Endodermal cell (in vitro differentiated cells): ENCODE data around the gene LYST. TPM values are rescaled to one million over a fixed set of nuclear protein-coding genes. Genes with fewer than 3 reads are reported as not detected.

ENCODE experiments used
- DNase-seq: peaks from one replicate; pipeline ENCODE4 v3.0.0-alpha.2; 2017
- H3K27ac ChIP-seq: 2 replicates; pipeline ENCODE4 v1.5.1; 2013; ENCODE audit warnings: mild to moderate bottlenecking, low read depth, low read length, moderate library complexity
- H3K27me3 ChIP-seq: 2 replicates; pipeline ENCODE4 v1.6.1; 2013; ENCODE audit warnings: mild to moderate bottlenecking, low read length, moderate library complexity; ENCODE audit not compliant: insufficient read depth, control insufficient read depth, poor library complexity, severe bottlenecking
- H3K36me3 ChIP-seq: 2 replicates; pipeline ENCODE4 v1.7.0; 2013; ENCODE audit warnings: mild to moderate bottlenecking, low read length, moderate library complexity; ENCODE audit not compliant: control insufficient read depth, insufficient read depth
- H3K4me1 ChIP-seq: one replicate; pipeline ENCODE4 v1.7.0; 2013; ENCODE audit warnings: low read length; ENCODE audit not compliant: control insufficient read depth, insufficient read depth
- H3K4me3 ChIP-seq: 2 replicates; pipeline ENCODE4 v1.5.1; 2013; ENCODE audit warnings: mild to moderate bottlenecking, low read length, moderate library complexity
- H3K9ac ChIP-seq: 2 replicates; pipeline ENCODE4 v1.6.1; 2013; ENCODE audit warnings: mild to moderate bottlenecking, low read length, moderate library complexity; ENCODE audit not compliant: poor library complexity, severe bottlenecking; ENCODE audit errors: extremely low read depth
- H3K9me3 ChIP-seq: 2 replicates; pipeline ENCODE4 v1.6.1; 2013; ENCODE audit warnings: mild to moderate bottlenecking, low read length, moderate library complexity; ENCODE audit not compliant: control insufficient read depth
- H3K27ac Mint-ChIP-seq: 2 replicates; pipeline ENCODE4 v1.8.0; 2020; ENCODE audit warnings: mixed read lengths
- H3K27me3 Mint-ChIP-seq: 2 replicates; pipeline ENCODE4 v1.8.0; 2021; ENCODE audit warnings: mild to moderate bottlenecking, mixed read lengths; ENCODE audit not compliant: insufficient read depth
- H3K36me3 Mint-ChIP-seq: 2 replicates; pipeline ENCODE4 v1.8.0; 2020; ENCODE audit warnings: low read depth, mixed read lengths
- H3K4me1 Mint-ChIP-seq: 2 replicates; pipeline ENCODE4 v1.8.0; 2020; ENCODE audit warnings: mixed read lengths
- H3K4me3 Mint-ChIP-seq: 2 replicates; pipeline ENCODE4 v1.8.0; 2020; ENCODE audit warnings: mild to moderate bottlenecking, moderate library complexity, mixed read lengths
- H3K9me3 Mint-ChIP-seq: 2 replicates; pipeline ENCODE4 v1.8.0; 2020; ENCODE audit warnings: mild to moderate bottlenecking, mixed read lengths
- WGBS, 2 experiments: methylation state at CpG; one replicate each; pipeline versions ENCODE4 v1.1.5 to v1.1.7; 2013; ENCODE audit warnings: missing lambda C conversion rate in 2 of 2, mixed read lengths in 1 of 2; ENCODE audit not compliant: insufficient coverage in 1 of 2, insufficient read length in 1 of 2; 5-methylcytosine and 5-hydroxymethylcytosine counted together
- total RNA-seq, 2 donors: library from RNA; stranded (reverse); fragmentation: NEBNext Ultra II Directional in 1 of 2; extraction: Animal tissue kit (Norgen Biotek cat#: 25700) in 1 of 2; gene quantifications; 2 replicates in 1 of 2; 3 replicates in 1 of 2; pipeline ENCODE4 v1.2.1, GENCODE V29; 2021
- TF ChIP-seq, protein P1 (sequence below): fragments of 200-600 bp; sonication (generic); conservative IDR thresholded peaks from 2 replicates; pipeline ENCODE4 v1.5.0; 2021; ENCODE audit warnings: antibody characterized with exemption, mild to moderate bottlenecking

LYST gene
- total RNA-seq, 2 donors from 2014 or later = 2.5 to 6.8 TPM

GRCh38 chr1:235745503-235746136, 121.1 kb downstream of the LYST start:
- WGBS, 2 experiments = 94 to 96% methylated on average over 2 to 4 of the region's 4 CpGs
- TF ChIP-seq, protein P1, sequence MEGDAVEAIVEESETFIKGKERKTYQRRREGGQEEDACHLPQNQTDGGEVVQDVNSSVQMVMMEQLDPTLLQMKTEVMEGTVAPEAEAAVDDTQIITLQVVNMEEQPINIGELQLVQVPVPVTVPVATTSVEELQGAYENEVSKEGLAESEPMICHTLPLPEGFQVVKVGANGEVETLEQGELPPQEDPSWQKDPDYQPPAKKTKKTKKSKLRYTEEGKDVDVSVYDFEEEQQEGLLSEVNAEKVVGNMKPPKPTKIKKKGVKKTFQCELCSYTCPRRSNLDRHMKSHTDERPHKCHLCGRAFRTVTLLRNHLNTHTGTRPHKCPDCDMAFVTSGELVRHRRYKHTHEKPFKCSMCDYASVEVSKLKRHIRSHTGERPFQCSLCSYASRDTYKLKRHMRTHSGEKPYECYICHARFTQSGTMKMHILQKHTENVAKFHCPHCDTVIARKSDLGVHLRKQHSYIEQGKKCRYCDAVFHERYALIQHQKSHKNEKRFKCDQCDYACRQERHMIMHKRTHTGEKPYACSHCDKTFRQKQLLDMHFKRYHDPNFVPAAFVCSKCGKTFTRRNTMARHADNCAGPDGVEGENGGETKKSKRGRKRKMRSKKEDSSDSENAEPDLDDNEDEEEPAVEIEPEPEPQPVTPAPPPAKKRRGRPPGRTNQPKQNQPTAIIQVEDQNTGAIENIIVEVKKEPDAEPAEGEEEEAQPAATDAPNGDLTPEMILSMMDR = no peak
- H3K4me3 ChIP-seq = no peak overlapping the region
- no peaks in the 10 kb centered on the region for H3K36me3 ChIP-seq
- no peak overlapping the region for H3K27ac Mint-ChIP-seq
- peaks cover 6% of the 10 kb centered on the region for H3K4me1 ChIP-seq
- H3K27ac ChIP-seq = no peak overlapping the region
- H3K9me3 Mint-ChIP-seq = no peaks in the 10 kb centered on the region
- H3K36me3 Mint-ChIP-seq = no peaks in the 10 kb centered on the region
- no peak overlapping the region for H3K4me3 Mint-ChIP-seq
- no peaks in the 10 kb centered on the region for H3K27me3 ChIP-seq
- no peak overlapping the region for H3K9ac ChIP-seq
- H3K9me3 ChIP-seq = no peaks in the 10 kb centered on the region
- H3K4me1 Mint-ChIP-seq = peaks cover 24% of the 10 kb centered on the region
- H3K27me3 Mint-ChIP-seq = no peaks in the 10 kb centered on the region
- no peak for DNase-seq

GRCh38 chr1:235742914-235743599, 123.6 kb downstream of the LYST start:
- Mint-ChIP-seq H3K9me3 (no peaks in the 10 kb centered on the region), H3K27ac (no peak overlapping the region), H3K27me3 (no peaks in the 10 kb centered on the region), H3K4me1 (peaks cover 5% of the 10 kb centered on the region), H3K4me3 (no peak overlapping the region), H3K36me3 (no peaks in the 10 kb centered on the region)
- Histone ChIP-seq H3K9ac (no peak overlapping the region), H3K4me1 (peaks cover 6% of the 10 kb centered on the region), H3K36me3 (no peaks in the 10 kb centered on the region), H3K4me3 (no peak overlapping the region), H3K27ac (no peak overlapping the region), H3K9me3 (no peaks in the 10 kb centered on the region), H3K27me3 (no peaks in the 10 kb centered on the region)
- TF ChIP-seq, protein P1 = no peak
- no peak for DNase-seq
- 86 to 100% methylated on average over 3 to 4 of the region's 5 CpGs for WGBS, 2 experiments

GRCh38 chr1:235741294-235741693, 125.4 kb downstream of the LYST start:
- H3K9me3 Mint-ChIP-seq = no peaks in the 10 kb centered on the region
- H3K36me3 ChIP-seq = no peaks in the 10 kb centered on the region
- TF ChIP-seq, protein P1 = no peak
- 84 to 86% methylated on average over 5 of the region's 5 CpGs for WGBS, 2 experiments
- DNase-seq = no peak
- no peak overlapping the region for H3K4me3 Mint-ChIP-seq
- H3K27me3 Mint-ChIP-seq = peaks cover 2% of the 10 kb centered on the region
- no peak overlapping the region for H3K27ac ChIP-seq
- H3K9me3 ChIP-seq = no peaks in the 10 kb centered on the region
- no peaks in the 10 kb centered on the region for H3K36me3 Mint-ChIP-seq
- no peak overlapping the region for H3K4me3 ChIP-seq
- H3K27me3 ChIP-seq = no peaks in the 10 kb centered on the region
- H3K9ac ChIP-seq = no peak overlapping the region
- no peak overlapping the region for H3K27ac Mint-ChIP-seq
- peaks cover 6% of the 10 kb centered on the region for H3K4me1 ChIP-seq
- H3K4me1 Mint-ChIP-seq = peaks cover 7% of the 10 kb centered on the region
